NCI-H510A treated with DMSO at 0.1 percent for 48 hours (cell line): Measurements from ENCODE around the gene PEX11G.

ENCODE experiments used
- DNase-seq: peaks from one replicate; lab custom pipeline; 2025; lab: John Stamatoyannopoulos, UW

PEX11G gene

GRCh38 chr19:7494416-7495098 lies 5.7 kb upstream of the PEX11G start:
- DNase-seq = no peak

- no peak for DNase-seq
Observed at GRCh38 chr19:7492558-7492957, 3.7 kb upstream of the PEX11G start.

- no peak for DNase-seq
Observed at GRCh38 chr19:7492142-7492541, 3.3 kb upstream of the PEX11G start.

- no peak for DNase-seq
Observed at GRCh38 chr19:7489609-7490044, 792 bp upstream of the PEX11G start.

- DNase-seq = no peak
Observed at GRCh38 chr19:7486923-7487322, 1.9 kb downstream of the PEX11G start.

- no peak for DNase-seq
Observed at GRCh38 chr19:7483720-7484201, 5.1 kb downstream of the PEX11G start.

- DNase-seq = no peak
Observed at GRCh38 chr19:7482584-7483439, 6.0 kb downstream of the PEX11G start.

GRCh38 chr19:7480970-7481255 lies 7.9 kb downstream of the PEX11G start:
- DNase-seq = no peak

GRCh38 chr19:7480222-7480969 lies 8.4 kb downstream of the PEX11G start:
- DNase-seq = no peak

GRCh38 chr19:7478843-7479227 lies 10.0 kb downstream of the PEX11G start:
- no peak for DNase-seq

GRCh38 chr19:7478173-7478842 lies 10.5 kb downstream of the PEX11G start:
- DNase-seq = no peak

GRCh38 chr19:7477758-7478157 lies 11.1 kb downstream of the PEX11G start:
- no peak for DNase-seq

GRCh38 chr19:7476777-7477494 lies 11.9 kb downstream of the PEX11G start:
- no peak for DNase-seq

GRCh38 chr19:7476241-7476640 lies 12.6 kb downstream of the PEX11G start:
- no peak for DNase-seq

GRCh38 chr19:7475665-7476064 lies 13.2 kb downstream of the PEX11G start:
- no peak for DNase-seq

- no peak for DNase-seq
Observed at GRCh38 chr19:7471696-7472615, 16.9 kb downstream of the PEX11G start.

- DNase-seq = no peak
Observed at GRCh38 chr19:7470540-7471305, 18.1 kb downstream of the PEX11G start.

- DNase-seq = no peak
Observed at GRCh38 chr19:7469669-7470285, 19.1 kb downstream of the PEX11G start.

- no peak for DNase-seq
Observed at GRCh38 chr19:7468840-7469239, 20.0 kb downstream of the PEX11G start.
